Right lobe of liver (tissue), 4 donors: ENCODE measurements around the gene KCNJ8.

Experiments used
- POLR2A ChIP-seq: fragments of 450-650 bp; IDR thresholded peaks from one replicate; pipeline ENCODE4 v1.6.1; 2017; ENCODE audit warnings: antibody characterized with exemption, mild to moderate bottlenecking
- TF ChIP-seq, protein P1 (sequence below), 4 donors: fragments of 200-600 bp in 3 of 4; fragments of 450-650 bp in 1 of 4; IDR thresholded peaks; one replicate each; pipeline versions ENCODE4 v1.5.1 to v1.8.0; 2016 to 2022; ENCODE audit warnings: antibody characterized with exemption in 4 of 4, mild to moderate bottlenecking in 2 of 4
- donor health status: DM: no; HTN: no; CAD: no.
- donor health status: DM: no; HTN: no; CAD: no.
- donor health status: DM: no; HTN: yes; CAD: no.

- TF ChIP-seq, protein P1, sequence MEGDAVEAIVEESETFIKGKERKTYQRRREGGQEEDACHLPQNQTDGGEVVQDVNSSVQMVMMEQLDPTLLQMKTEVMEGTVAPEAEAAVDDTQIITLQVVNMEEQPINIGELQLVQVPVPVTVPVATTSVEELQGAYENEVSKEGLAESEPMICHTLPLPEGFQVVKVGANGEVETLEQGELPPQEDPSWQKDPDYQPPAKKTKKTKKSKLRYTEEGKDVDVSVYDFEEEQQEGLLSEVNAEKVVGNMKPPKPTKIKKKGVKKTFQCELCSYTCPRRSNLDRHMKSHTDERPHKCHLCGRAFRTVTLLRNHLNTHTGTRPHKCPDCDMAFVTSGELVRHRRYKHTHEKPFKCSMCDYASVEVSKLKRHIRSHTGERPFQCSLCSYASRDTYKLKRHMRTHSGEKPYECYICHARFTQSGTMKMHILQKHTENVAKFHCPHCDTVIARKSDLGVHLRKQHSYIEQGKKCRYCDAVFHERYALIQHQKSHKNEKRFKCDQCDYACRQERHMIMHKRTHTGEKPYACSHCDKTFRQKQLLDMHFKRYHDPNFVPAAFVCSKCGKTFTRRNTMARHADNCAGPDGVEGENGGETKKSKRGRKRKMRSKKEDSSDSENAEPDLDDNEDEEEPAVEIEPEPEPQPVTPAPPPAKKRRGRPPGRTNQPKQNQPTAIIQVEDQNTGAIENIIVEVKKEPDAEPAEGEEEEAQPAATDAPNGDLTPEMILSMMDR (IDR thresholded peaks at IDR 0.05), result peak; percentile 43 to 61 (median 48)
- TF ChIP-seq POLR2A, result peak; percentile 42
Observed at GRCh38 chr12:21773263-21773741, 1.2 kb downstream of the KCNJ8 start.
